Keratinocyte (primary cell): Measurements from ENCODE around the gene DOCK1. TPM values are rescaled to one million over a fixed set of nuclear protein-coding genes. Genes with fewer than 3 reads are reported as not detected.

Source experiments
- DNase-seq: peaks from one replicate; pipeline ENCODE4 v3.0.0-alpha.2; 2011; ENCODE audit warnings: low read depth, missing footprints, low spot score
- FAIRE-seq: peaks from 2 replicates; lab custom pipeline; 2011; peaks lifted over from hg19 to GRCh38; lab: Jason Lieb, UNC
- H2AFZ ChIP-seq: 2 replicates; pipeline ENCODE4 v1.6.0; 2012; ENCODE audit warnings: low read length, control low read depth, inconsistent platforms; ENCODE audit not compliant: control insufficient read depth
- H3K27ac ChIP-seq: 2 replicates; pipeline ENCODE4 v1.5.1; 2011; ENCODE audit warnings: low read length; ENCODE audit not compliant: control insufficient read depth, insufficient read depth
- H3K27me3 ChIP-seq: 3 replicates; pipeline ENCODE4 v1.6.0; 2011; ENCODE audit warnings: low read length; ENCODE audit not compliant: control insufficient read depth, insufficient read depth; ENCODE audit errors: extremely low read depth
- H3K36me3 ChIP-seq, 2 experiments: 2 replicates in 1 of 2; 3 replicates in 1 of 2; pipeline ENCODE4 v1.5.1; 2011; ENCODE audit warnings: low read length in 2 of 2, mild to moderate bottlenecking in 1 of 2; ENCODE audit not compliant: control insufficient read depth in 2 of 2, insufficient read depth in 2 of 2; ENCODE audit errors: extremely low read depth in 1 of 2
- H3K4me1 ChIP-seq: 3 replicates; pipeline ENCODE4 v1.5.1; 2011; ENCODE audit warnings: low read length; ENCODE audit not compliant: control insufficient read depth, insufficient read depth; ENCODE audit errors: extremely low read depth
- H3K4me2 ChIP-seq: 3 replicates; pipeline ENCODE4 v1.6.0; 2011; ENCODE audit warnings: low read depth, low read length; ENCODE audit not compliant: control insufficient read depth, insufficient read depth; ENCODE audit errors: extremely low read depth
- H3K4me3 ChIP-seq, 3 experiments: fragments of 200-600 bp in 1 of 3; sonication (generic) in 1 of 3; 2 replicates in 2 of 3; 3 replicates in 1 of 3; pipeline ENCODE4 v1.5.1; 2011 to 2016; ENCODE audit warnings: low read length in 3 of 3, mild to moderate bottlenecking in 3 of 3, control low read depth in 2 of 3, inconsistent platforms in 1 of 3, low read depth in 1 of 3, mixed read lengths in 1 of 3, mixed run types in 1 of 3, moderate library complexity in 1 of 3; ENCODE audit not compliant: control insufficient read depth in 2 of 3, insufficient read depth in 2 of 3; ENCODE audit errors: extremely low read depth in 1 of 3
- H3K79me2 ChIP-seq: 2 replicates; pipeline ENCODE4 v1.6.0; 2012; ENCODE audit warnings: low read length; ENCODE audit not compliant: control insufficient read depth, insufficient read depth
- H3K9ac ChIP-seq: 3 replicates; pipeline ENCODE4 v1.6.0; 2011; ENCODE audit warnings: low read length; ENCODE audit not compliant: control insufficient read depth, insufficient read depth; ENCODE audit errors: extremely low read depth
- H3K9me1 ChIP-seq: 3 replicates; pipeline ENCODE4 v1.6.0; 2011; ENCODE audit warnings: low read length; ENCODE audit not compliant: control insufficient read depth, insufficient read depth; ENCODE audit errors: extremely low read depth
- H3K9me3 ChIP-seq: 2 replicates; pipeline ENCODE4 v1.5.1; 2012; ENCODE audit warnings: low read depth, low read length; ENCODE audit not compliant: control insufficient read depth
- H4K20me1 ChIP-seq: 3 replicates; pipeline ENCODE4 v1.6.0; 2011; ENCODE audit warnings: low read length; ENCODE audit not compliant: control insufficient read depth, insufficient read depth; ENCODE audit errors: extremely low read depth
- EZH2 ChIP-seq: IDR thresholded peaks from one replicate; pipeline ENCODE4 v1.6.1; 2012; ENCODE audit warnings: inconsistent platforms, mild to moderate bottlenecking, low read length, moderate library complexity
- dilution Hi-C: fragments of 300-500 bp; cut with MboI; formaldehyde crosslinking; loops from one replicate; pipeline ENCODE4 v1.7.0; 2020; ENCODE audit warnings: low sequenced_read_pairs; ENCODE audit not compliant: extremely low pct_ligation_motif_present
- polyA plus RNA-seq, 5 experiments: library from polyadenylated mRNA; depleted of rRNA in 3 of 5; stranded (reverse) in 3 of 5; stranded (forward) in 1 of 5; unstranded in 1 of 5; fragments of >200 nt; gene quantifications; 1 replicate in 1 of 5; 2 replicates in 3 of 5; 3 replicates in 1 of 5; pipeline versions ENCODE4 v1.2.1 to v1.2.3, GENCODE V29; 2011 to 2012; ENCODE audit warnings: missing spikeins in 2 of 5, low read depth in 1 of 5, low replicate concordance in 1 of 5
- TF ChIP-seq, protein P1 (sequence below), 3 experiments: IDR thresholded peaks in 1 of 3; conservative IDR thresholded peaks in 1 of 3; optimal IDR thresholded peaks in 1 of 3; 2 replicates in 2 of 3; 3 replicates in 1 of 3; pipeline versions ENCODE3 to v1.5.1; 2011; ENCODE audit warnings: low read length in 3 of 3, mild to moderate bottlenecking in 3 of 3, moderate library complexity in 2 of 3, control low read depth in 1 of 3, inconsistent platforms in 1 of 3; ENCODE audit not compliant: insufficient read depth in 2 of 3; ENCODE audit errors: extremely low read depth in 1 of 3

Gene DOCK1
- polyA plus RNA-seq, 1 donor (not counting 4 experiments of a cell fraction or from before 2014, with no cell fraction given), result 15.7 TPM

DNA sequence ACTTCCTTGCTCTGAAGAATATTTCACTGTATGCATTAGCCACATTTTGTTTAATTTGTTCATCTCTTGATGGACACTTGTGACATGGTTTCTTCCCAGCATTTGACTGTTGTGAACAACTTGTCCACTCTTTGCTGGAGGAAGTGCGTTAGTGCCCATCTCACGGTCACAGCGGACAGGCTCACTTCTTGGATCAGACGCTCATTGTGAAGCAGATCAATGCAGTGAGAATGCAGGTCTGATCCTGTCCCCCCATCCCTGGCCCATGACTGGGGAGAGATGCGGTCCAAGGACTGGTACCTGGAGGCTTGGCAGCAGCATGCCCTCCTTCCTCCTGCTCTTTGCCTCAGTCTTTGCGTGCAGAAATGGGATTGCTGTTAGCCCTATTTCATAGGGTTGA, 41.5 kb downstream of the DOCK1 start:
- dilution Hi-C loops, result no loop called here
- H3K9me3 ChIP-seq, result peaks cover 8% of the 10 kb centered on the region

DNA sequence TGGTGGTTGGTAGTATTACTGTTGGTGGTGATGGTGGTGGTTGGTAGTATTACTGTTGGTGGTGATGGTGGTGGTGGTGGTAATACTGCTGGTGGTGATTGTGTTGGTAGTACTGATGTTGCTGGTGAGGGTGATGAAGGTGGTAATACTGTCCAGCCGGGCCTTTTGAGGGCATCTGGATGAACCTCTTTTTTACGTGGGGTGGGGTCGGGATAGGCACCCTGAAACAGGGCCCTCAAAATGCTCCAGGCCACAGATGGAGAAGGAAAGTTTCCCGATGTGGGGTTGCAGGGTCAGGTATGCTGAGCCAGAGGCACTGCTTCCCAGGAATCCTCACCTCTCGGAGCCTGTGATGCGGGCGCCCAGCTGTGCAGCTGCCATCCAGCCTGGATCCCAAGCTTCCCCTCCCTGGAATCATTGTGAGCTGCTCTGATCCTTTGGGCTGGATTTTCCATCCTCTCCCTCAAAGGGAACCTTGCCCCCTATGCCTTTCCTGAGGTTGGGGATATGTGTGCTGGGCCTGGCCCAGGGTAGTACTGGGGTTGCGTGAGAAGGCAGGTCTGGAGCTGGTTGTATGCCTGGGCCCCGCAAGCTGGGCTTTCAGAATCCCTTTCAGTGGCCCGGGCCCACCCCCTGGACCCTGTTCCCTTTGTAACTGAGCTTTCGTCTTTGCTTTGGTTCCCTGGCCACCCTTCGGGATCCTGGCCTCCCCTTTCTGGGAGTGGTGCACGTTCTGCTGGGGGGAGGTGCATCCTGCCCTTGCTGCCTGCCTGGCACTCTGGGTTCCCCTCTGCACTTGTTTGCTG, 43.3 kb downstream of the DOCK1 start:
- Histone ChIP-seq H3K27ac (no peak overlapping the region), H3K4me3 (no peak overlapping the region), H3K9me1 (no peaks in the 10 kb centered on the region), H3K79me2 (peaks cover 92% of the 10 kb centered on the region), H3K4me1 (no peaks in the 10 kb centered on the region), H3K27me3 (no peaks in the 10 kb centered on the region), H3K4me2 (no peak overlapping the region), H3K36me3 (no peaks in the 10 kb centered on the region), H3K9ac (no peak overlapping the region), H3K9me3 (peaks cover 8% of the 10 kb centered on the region), H4K20me1 (peaks cover 4% of the 10 kb centered on the region), H2AFZ (no peak overlapping the region)
- no peak for TF ChIP-seq EZH2
- TF ChIP-seq, protein P1, sequence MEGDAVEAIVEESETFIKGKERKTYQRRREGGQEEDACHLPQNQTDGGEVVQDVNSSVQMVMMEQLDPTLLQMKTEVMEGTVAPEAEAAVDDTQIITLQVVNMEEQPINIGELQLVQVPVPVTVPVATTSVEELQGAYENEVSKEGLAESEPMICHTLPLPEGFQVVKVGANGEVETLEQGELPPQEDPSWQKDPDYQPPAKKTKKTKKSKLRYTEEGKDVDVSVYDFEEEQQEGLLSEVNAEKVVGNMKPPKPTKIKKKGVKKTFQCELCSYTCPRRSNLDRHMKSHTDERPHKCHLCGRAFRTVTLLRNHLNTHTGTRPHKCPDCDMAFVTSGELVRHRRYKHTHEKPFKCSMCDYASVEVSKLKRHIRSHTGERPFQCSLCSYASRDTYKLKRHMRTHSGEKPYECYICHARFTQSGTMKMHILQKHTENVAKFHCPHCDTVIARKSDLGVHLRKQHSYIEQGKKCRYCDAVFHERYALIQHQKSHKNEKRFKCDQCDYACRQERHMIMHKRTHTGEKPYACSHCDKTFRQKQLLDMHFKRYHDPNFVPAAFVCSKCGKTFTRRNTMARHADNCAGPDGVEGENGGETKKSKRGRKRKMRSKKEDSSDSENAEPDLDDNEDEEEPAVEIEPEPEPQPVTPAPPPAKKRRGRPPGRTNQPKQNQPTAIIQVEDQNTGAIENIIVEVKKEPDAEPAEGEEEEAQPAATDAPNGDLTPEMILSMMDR (optimal IDR thresholded peaks at IDR 0.05 in 1 of 3, IDR thresholded peaks at IDR 0.05 in 1 of 3, conservative IDR thresholded peaks at IDR 0.05 in 1 of 3; ENCODE audit: extremely low read depth in 1 of 3, insufficient read depth in 2 of 3, low read length in 3 of 3), result no peak
- no peak for FAIRE-seq
- no peak for DNase-seq
- dilution Hi-C loops, result no loop called here

More for the DNA sequence above, 41.5 kb downstream of the DOCK1 start:
- H3K9ac ChIP-seq, result no peak overlapping the region
- no peaks in the 10 kb centered on the region for H3K27me3 ChIP-seq
- DNase-seq (no peak), FAIRE-seq (no peak)
- no peak overlapping the region for H3K4me2 ChIP-seq
- H3K4me1 ChIP-seq, result no peaks in the 10 kb centered on the region
- H3K36me3 ChIP-seq, result peaks cover 0 to 6% of the 10 kb centered on the region in 2 experiments
- peaks cover 4% of the 10 kb centered on the region for H4K20me1 ChIP-seq
- no peak overlapping the region for H3K4me3 ChIP-seq
- peaks cover 89% of the 10 kb centered on the region for H3K79me2 ChIP-seq
- H2AFZ ChIP-seq, result no peak overlapping the region
- no peak overlapping the region for H3K27ac ChIP-seq
- TF ChIP-seq EZH2, result no peak
- TF ChIP-seq, protein P1 (optimal IDR thresholded peaks at IDR 0.05 in 1 of 3, IDR thresholded peaks at IDR 0.05 in 1 of 3, conservative IDR thresholded peaks at IDR 0.05 in 1 of 3; ENCODE audit: extremely low read depth in 1 of 3, insufficient read depth in 2 of 3, low read length in 3 of 3), result no peak
- no peaks in the 10 kb centered on the region for H3K9me1 ChIP-seq
